VCaP (cell line): ENCODE data around the gene SIRT4.

ENCODE experiments used
- H3K27ac ChIP-seq: fragments of 450-650 bp; 2 replicates; pipeline ENCODE4 v1.5.1; 2017
- CTCF ChIP-seq: fragments of 450-650 bp; conservative IDR thresholded peaks from 2 replicates; pipeline ENCODE4 v1.5.1; 2017; ENCODE audit warnings: mild to moderate bottlenecking, moderate library complexity

The SIRT4 gene

GRCh38 chr12:120321382-120322202 is 19.5 kb downstream of the SIRT4 start:
- no peak for TF ChIP-seq CTCF
- peak overlapping the region; percentile 99 for H3K27ac ChIP-seq

GRCh38 chr12:120323772-120324171 is 21.7 kb downstream of the SIRT4 start:
- H3K27ac ChIP-seq = peak overlapping the region; percentile 99
- TF ChIP-seq CTCF = no peak

- H3K27ac ChIP-seq = peak overlapping the region; percentile 99
- TF ChIP-seq CTCF = no peak
Observed at GRCh38 chr12:120324841-120325417, 22.8 kb downstream of the SIRT4 start.

GRCh38 chr12:120327593-120327992 is 25.5 kb downstream of the SIRT4 start, which contains the start of gene PLA2G1B:
Gene PLA2G1B, minus strand, starts transcription at chr12:120327779. Its CDS starts 26 bp downstream, at chr12:120327753.
- TF ChIP-seq CTCF = no peak
- H3K27ac ChIP-seq = no peak within 1 kb of the TSS

- TF ChIP-seq CTCF = no peak
Observed at GRCh38 chr12:120328228-120328627, 26.1 kb downstream of the SIRT4 start.

GRCh38 chr12:120331390-120331789 is 29.3 kb downstream of the SIRT4 start:
- H3K27ac ChIP-seq = no peak overlapping the region
- no peak for TF ChIP-seq CTCF

More at GRCh38 chr12:120328228-120328627, 26.1 kb downstream of the SIRT4 start:
- H3K27ac ChIP-seq = no peak overlapping the region

- H3K27ac ChIP-seq = no peak overlapping the region
- TF ChIP-seq CTCF = no peak
Observed at GRCh38 chr12:120332041-120332440, 29.9 kb downstream of the SIRT4 start.
